Spleen (tissue), 7 donors: ENCODE results near the gene NPVF.

Source experiments
- POLR2AphosphoS5 ChIP-seq, 3 donors: sonication (generic); formaldehyde crosslinking; IDR thresholded peaks; one replicate each; pipeline ENCODE4 v1.5.1; 2017; ENCODE audit warnings: antibody characterized with exemption in 3 of 3
- TF ChIP-seq, protein P1 (sequence below), 11 experiments: fragments of 200-600 bp in 7 of 11; fragments of 450-650 bp in 4 of 11; sonication (generic) in 4 of 11; IDR thresholded peaks in 8 of 11; conservative IDR thresholded peaks in 3 of 11; 1 replicate in 7 of 11; 2 replicates in 4 of 11; pipeline versions ENCODE4 v1.4.0 to v1.8.0; 2016 to 2021; ENCODE audit warnings: antibody characterized with exemption in 11 of 11, inconsistent platforms in 4 of 11, mild to moderate bottlenecking in 1 of 11
- donor health status: DM: no; HTN: no; CAD: no; lungs with moderate emphysema.
- donor health status: DM: no; HTN: no; CAD: no.
- donor health status: DM: no; HTN: no; CAD: no.

- TF ChIP-seq, protein P1, sequence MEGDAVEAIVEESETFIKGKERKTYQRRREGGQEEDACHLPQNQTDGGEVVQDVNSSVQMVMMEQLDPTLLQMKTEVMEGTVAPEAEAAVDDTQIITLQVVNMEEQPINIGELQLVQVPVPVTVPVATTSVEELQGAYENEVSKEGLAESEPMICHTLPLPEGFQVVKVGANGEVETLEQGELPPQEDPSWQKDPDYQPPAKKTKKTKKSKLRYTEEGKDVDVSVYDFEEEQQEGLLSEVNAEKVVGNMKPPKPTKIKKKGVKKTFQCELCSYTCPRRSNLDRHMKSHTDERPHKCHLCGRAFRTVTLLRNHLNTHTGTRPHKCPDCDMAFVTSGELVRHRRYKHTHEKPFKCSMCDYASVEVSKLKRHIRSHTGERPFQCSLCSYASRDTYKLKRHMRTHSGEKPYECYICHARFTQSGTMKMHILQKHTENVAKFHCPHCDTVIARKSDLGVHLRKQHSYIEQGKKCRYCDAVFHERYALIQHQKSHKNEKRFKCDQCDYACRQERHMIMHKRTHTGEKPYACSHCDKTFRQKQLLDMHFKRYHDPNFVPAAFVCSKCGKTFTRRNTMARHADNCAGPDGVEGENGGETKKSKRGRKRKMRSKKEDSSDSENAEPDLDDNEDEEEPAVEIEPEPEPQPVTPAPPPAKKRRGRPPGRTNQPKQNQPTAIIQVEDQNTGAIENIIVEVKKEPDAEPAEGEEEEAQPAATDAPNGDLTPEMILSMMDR (IDR thresholded peaks at IDR 0.05 in 8 of 11, conservative IDR thresholded peaks at IDR 0.05 in 3 of 11) = no peak
- no peak for TF ChIP-seq POLR2AphosphoS5 (IDR thresholded peaks at IDR 0.05)
Observed at GRCh38 chr7:25250386-25250785, 22.1 kb upstream of the NPVF start.
